Measurements from ENCODE around the gene LMBRD2.

GRCh38 chr5:36089989-36090388, 61.7 kb downstream of the LMBRD2 start:
- TF ChIP-seq SPI1 (IDR thresholded peaks at IDR 0.05; ENCODE audit: low read depth, low read length) (no peak), POLR2AphosphoS5 (IDR thresholded peaks at IDR 0.05; ENCODE audit: low read depth, low read length) (no peak), POLR2A (IDR thresholded peaks at IDR 0.05; ENCODE audit: low read depth, low read length) (no peak), TAF1 (IDR thresholded peaks at IDR 0.05; ENCODE audit: low read depth, low read length) (no peak)

All from GM12891 (cell line).